ENCODE data around the gene L3MBTL4.

The L3MBTL4 gene

DNA sequence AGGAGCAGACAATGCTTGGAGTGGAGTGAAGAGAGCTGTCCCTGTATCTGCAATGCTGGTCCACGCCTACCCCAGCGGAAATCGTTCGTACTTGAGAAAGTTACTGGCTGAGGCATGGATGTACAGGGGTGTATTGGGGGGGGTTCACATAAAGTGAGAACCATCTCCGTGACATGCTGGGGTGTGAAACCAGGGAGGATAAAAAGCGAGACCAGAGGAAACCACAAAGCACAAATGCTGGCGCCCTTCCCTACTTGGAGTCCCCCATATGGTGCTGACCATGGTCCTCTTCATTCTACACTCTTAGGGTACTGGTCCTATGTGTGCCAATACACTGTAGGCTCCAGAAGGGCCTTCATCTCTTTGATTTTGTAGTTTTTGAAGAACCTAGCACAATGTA lies 244.1 kb downstream of the L3MBTL4 start:
- H3K4me3 ChIP-seq (replicated peaks; ENCODE audit: low read depth, low read length): no peak overlapping the region
- no peak for TF ChIP-seq CTCF (IDR thresholded peaks at IDR 0.05; ENCODE audit: low read depth, low read length, missing control alignments)
- DNase-seq (ENCODE audit: extremely low read depth, low read depth): no peak

- no peak overlapping the region for H3K4me3 ChIP-seq (replicated peaks; ENCODE audit: low read depth, low read length)
- DNase-seq (ENCODE audit: extremely low read depth, low read depth): no peak
- no peak for TF ChIP-seq CTCF (IDR thresholded peaks at IDR 0.05; ENCODE audit: low read depth, low read length, missing control alignments)
Measured at GRCh38 chr18:6161549-6161948, 253.2 kb downstream of the L3MBTL4 start.

- TF ChIP-seq CTCF (IDR thresholded peaks at IDR 0.05; ENCODE audit: low read depth, low read length, missing control alignments): no peak
- no peak for DNase-seq (ENCODE audit: extremely low read depth, low read depth)
- no peak overlapping the region for H3K4me3 ChIP-seq (replicated peaks; ENCODE audit: low read depth, low read length)
Measured at GRCh38 chr18:6159426-6159825, 255.3 kb downstream of the L3MBTL4 start.

GRCh38 chr18:6158958-6159357 lies 255.8 kb downstream of the L3MBTL4 start:
- no peak for TF ChIP-seq CTCF (IDR thresholded peaks at IDR 0.05; ENCODE audit: low read depth, low read length, missing control alignments)
- H3K4me3 ChIP-seq (replicated peaks; ENCODE audit: low read depth, low read length): no peak overlapping the region
- DNase-seq (ENCODE audit: extremely low read depth, low read depth): no peak

DNA sequence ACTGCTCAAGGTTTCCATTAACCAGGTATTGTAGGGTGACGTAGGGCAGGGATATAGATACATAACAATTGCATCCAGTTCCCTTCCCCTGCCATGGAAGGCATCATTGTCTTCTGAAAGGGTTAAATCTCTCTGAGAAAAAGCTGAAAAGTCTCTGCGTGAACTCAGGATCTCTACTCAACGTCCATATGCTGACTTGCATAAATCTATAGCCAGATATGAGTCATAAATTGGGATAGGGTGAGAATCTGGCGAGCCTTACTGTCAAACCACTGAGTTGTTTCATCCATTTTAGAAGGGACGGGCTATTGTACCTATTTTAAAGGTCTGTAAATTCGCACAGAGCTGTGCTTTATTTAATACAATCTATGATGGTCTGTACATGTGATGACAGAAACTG lies 258.3 kb downstream of the L3MBTL4 start:
- no peak overlapping the region for H3K4me3 ChIP-seq (replicated peaks; ENCODE audit: low read depth, low read length)
- TF ChIP-seq CTCF (IDR thresholded peaks at IDR 0.05; ENCODE audit: low read depth, low read length, missing control alignments): no peak
- DNase-seq (ENCODE audit: extremely low read depth, low read depth): no peak

- no peak for TF ChIP-seq CTCF (IDR thresholded peaks at IDR 0.05; ENCODE audit: low read depth, low read length, missing control alignments)
- DNase-seq (ENCODE audit: extremely low read depth, low read depth): no peak
- no peak overlapping the region for H3K4me3 ChIP-seq (replicated peaks; ENCODE audit: low read depth, low read length)
Measured at GRCh38 chr18:6155707-6156106, 259.0 kb downstream of the L3MBTL4 start.

GRCh38 chr18:6150430-6150829 lies 264.3 kb downstream of the L3MBTL4 start:
- no peak for TF ChIP-seq CTCF (IDR thresholded peaks at IDR 0.05; ENCODE audit: low read depth, low read length, missing control alignments)
- DNase-seq (ENCODE audit: extremely low read depth, low read depth): no peak
- H3K4me3 ChIP-seq (replicated peaks; ENCODE audit: low read depth, low read length): no peak overlapping the region
